ENCODE data around the gene IGFBP4. TPM values are rescaled to one million over a fixed set of nuclear protein-coding genes. Genes with fewer than 3 reads are reported as not detected.
A peak's percentile ranks its signal among the peaks of the same experiment; 100 is the strongest.

IGFBP4 gene
- total and polyA plus RNA-seq, 2 of the 4 experiments (the other 2 are of a cell fraction): 308 to 1,187 TPM

DNA sequence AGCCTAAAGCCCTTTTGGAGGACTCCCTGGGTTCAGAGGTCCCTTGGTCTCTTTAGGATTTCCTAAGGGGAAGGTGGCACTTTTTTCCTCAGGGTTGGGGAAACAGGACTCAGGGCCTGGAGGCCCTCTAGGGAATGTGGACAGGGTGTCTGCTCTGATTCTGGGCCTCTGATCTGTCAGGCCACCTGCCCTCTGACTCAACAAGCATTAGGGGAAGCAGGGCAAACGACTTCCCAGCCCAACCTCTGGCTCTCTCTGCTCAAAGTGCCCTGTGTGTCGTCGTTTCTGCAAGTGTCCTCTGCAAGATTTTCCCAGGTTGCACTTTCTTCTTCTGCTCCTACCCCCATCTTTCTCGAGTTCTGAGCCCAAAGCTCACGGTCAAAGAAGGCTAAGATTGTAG, 6.6 kb upstream of the IGFBP4 start:
- 90% methylated on average over 2 of the region's 5 CpGs; no CpG with 5 or more reads in 1 of the 2 experiments for WGBS, 2 experiments (ENCODE audit: extremely low coverage in 2 of 2, insufficient read length in 1 of 2)
- Histone ChIP-seq H3K9me3 (ENCODE audit: control insufficient read depth, insufficient read depth, low read length) (no peaks in the 10 kb centered on the region), H3K18ac (ENCODE audit: low read depth, low read length) (no peak overlapping the region), H3K4me3 (ENCODE audit: insufficient read depth, low read depth, low read length) (no peak overlapping the region), H2BK5ac (ENCODE audit: low read depth, low read length, poor library complexity, severe bottlenecking) (no peak overlapping the region), H3K4me2 (ENCODE audit: low read depth, low read length) (no peak overlapping the region), H3K4me1 (ENCODE audit: control insufficient read depth, insufficient read depth, low read length) (peaks cover 8% of the 10 kb centered on the region), H2BK15ac (ENCODE audit: low read depth, low read length) (no peak overlapping the region), H2BK20ac (ENCODE audit: low read depth, low read length) (no peak overlapping the region), H2BK120ac (ENCODE audit: low read depth, low read length) (no peak overlapping the region), H4K91ac (ENCODE audit: insufficient read depth, low read depth, low read length) (no peak overlapping the region), H4K20me1 (ENCODE audit: insufficient read depth, low read length) (no peaks in the 10 kb centered on the region), H2AK9ac (replicated peaks; ENCODE audit: low read depth, low read length, poor library complexity) (peak overlapping the region; percentile 11), H4K8ac (ENCODE audit: low read depth in 2 of 2, low read length in 2 of 2) (no peak overlapping the region), H3K27me3 (ENCODE audit: control insufficient read depth, insufficient read depth, low read length) (no peaks in the 10 kb centered on the region), H3K56ac (ENCODE audit: extremely low read depth, insufficient read depth, low read length) (no peak overlapping the region), H3K36me3 (ENCODE audit: control insufficient read depth, insufficient read depth, low read length) (no peaks in the 10 kb centered on the region), H2AK5ac (ENCODE audit: low read depth, low read length) (no peak overlapping the region), H3K79me1 (ENCODE audit: low read depth in 1 of 2, low read length in 2 of 2) (no peaks in the 10 kb centered on the region), H3K14ac (replicated peaks; ENCODE audit: low read depth, low read length) (no peak overlapping the region), H3K4ac (ENCODE audit: low read depth, low read length) (no peak overlapping the region), H3K9ac (ENCODE audit: low read depth, low read length) (no peak overlapping the region), H3K27ac (ENCODE audit: insufficient read depth, low read length) (no peak overlapping the region), H3K23ac (ENCODE audit: low read depth, low read length) (no peak overlapping the region), H2AFZ (replicated peaks; ENCODE audit: low read length, poor library complexity) (peak overlapping the region; percentile 48), H4K5ac (ENCODE audit: low read depth, low read length) (no peak overlapping the region), H3K9me1 (ENCODE audit: insufficient read depth, low read length) (peaks cover 7% of the 10 kb centered on the region; the same call in 1 of the 2 replicates)
- no TSS peak for BruUV-seq (replicated peaks)
- ChIA-PET CTCF (interaction anchor here (1.5 kb wide), 1 partner anchor 40 kb away, joined by 3 read pairs; no protein-coding TSS in a partner anchor), POLR2A (ENCODE audit: unreplicated experiment) (no interaction called here)
- DNase-seq: no peak
- dilution Hi-C loops (cut with HindIII; ENCODE audit: low sequenced_read_pairs, unreplicated experiment) (no loop called here), in situ Hi-C loops (cut with MboI; ENCODE audit: low sequenced_read_pairs) (no loop called here), intact Hi-C loops (cut with micrococcal nuclease) (no loop called here)
- ATAC-seq (ENCODE audit: low read depth): no peak
- TF ChIP-seq BHLHE40 (IDR thresholded peaks at IDR 0.05; ENCODE audit: low read depth, low read length) (no peak), MAZ (IDR thresholded peaks at IDR 0.05; ENCODE audit: borderline replicate concordance, low read depth, low read length) (no peak), MAFK (IDR thresholded peaks at IDR 0.05; ENCODE audit: low read depth, low read length) (no peak), RAD21 (IDR thresholded peaks at IDR 0.05; ENCODE audit: low read length) (no peak), FOS (IDR thresholded peaks at IDR 0.05; ENCODE audit: low read depth, low read length) (no peak), SMC3 (IDR thresholded peaks at IDR 0.05; ENCODE audit: low read depth, low read length) (no peak), NFE2L2 (IDR thresholded peaks at IDR 0.05; ENCODE audit: low read depth, low read length) (no peak), RFX5 (IDR thresholded peaks at IDR 0.05; ENCODE audit: low read depth, low read length) (no peak)
- TF ChIP-seq, protein P1, sequence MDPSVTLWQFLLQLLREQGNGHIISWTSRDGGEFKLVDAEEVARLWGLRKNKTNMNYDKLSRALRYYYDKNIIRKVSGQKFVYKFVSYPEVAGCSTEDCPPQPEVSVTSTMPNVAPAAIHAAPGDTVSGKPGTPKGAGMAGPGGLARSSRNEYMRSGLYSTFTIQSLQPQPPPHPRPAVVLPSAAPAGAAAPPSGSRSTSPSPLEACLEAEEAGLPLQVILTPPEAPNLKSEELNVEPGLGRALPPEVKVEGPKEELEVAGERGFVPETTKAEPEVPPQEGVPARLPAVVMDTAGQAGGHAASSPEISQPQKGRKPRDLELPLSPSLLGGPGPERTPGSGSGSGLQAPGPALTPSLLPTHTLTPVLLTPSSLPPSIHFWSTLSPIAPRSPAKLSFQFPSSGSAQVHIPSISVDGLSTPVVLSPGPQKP (IDR thresholded peaks at IDR 0.05; ENCODE audit: borderline replicate concordance, low read depth, low read length): no peak
- TF ChIP-seq, protein P2, sequence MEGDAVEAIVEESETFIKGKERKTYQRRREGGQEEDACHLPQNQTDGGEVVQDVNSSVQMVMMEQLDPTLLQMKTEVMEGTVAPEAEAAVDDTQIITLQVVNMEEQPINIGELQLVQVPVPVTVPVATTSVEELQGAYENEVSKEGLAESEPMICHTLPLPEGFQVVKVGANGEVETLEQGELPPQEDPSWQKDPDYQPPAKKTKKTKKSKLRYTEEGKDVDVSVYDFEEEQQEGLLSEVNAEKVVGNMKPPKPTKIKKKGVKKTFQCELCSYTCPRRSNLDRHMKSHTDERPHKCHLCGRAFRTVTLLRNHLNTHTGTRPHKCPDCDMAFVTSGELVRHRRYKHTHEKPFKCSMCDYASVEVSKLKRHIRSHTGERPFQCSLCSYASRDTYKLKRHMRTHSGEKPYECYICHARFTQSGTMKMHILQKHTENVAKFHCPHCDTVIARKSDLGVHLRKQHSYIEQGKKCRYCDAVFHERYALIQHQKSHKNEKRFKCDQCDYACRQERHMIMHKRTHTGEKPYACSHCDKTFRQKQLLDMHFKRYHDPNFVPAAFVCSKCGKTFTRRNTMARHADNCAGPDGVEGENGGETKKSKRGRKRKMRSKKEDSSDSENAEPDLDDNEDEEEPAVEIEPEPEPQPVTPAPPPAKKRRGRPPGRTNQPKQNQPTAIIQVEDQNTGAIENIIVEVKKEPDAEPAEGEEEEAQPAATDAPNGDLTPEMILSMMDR (conservative IDR thresholded peaks at IDR 0.05; ENCODE audit: low read depth, low read length): no peak
